Measurements from ENCODE around the gene CFAP299. TPM values are rescaled to one million over a fixed set of nuclear protein-coding genes. Genes with fewer than 3 reads are reported as not detected.

CFAP299 gene
- total and polyA plus RNA-seq, 2 experiments from 2014 or later = 0.24 to 1.4 TPM

GRCh38 chr4:80922941-80923340, 587.4 kb downstream of the CFAP299 start:
- TF ChIP-seq CTCF (IDR thresholded peaks at IDR 0.05; ENCODE audit: low read depth, low read length) = no peak
- no peak for DNase-seq (ENCODE audit: low read depth in 1 of 2, low spot score in 1 of 2)
- H3K4me1 ChIP-seq (ENCODE audit: low read depth) = no peaks in the 10 kb centered on the region
- no peaks in the 10 kb centered on the region for H3K36me3 ChIP-seq
- peaks cover 10% of the 10 kb centered on the region for H3K27me3 ChIP-seq
- H3K4me3 ChIP-seq = no peak overlapping the region
- no peaks in the 10 kb centered on the region for H3K9me3 ChIP-seq (ENCODE audit: low read depth)
- no peak overlapping the region for H3K27ac ChIP-seq

GRCh38 chr4:80925293-80925692, 589.8 kb downstream of the CFAP299 start:
- no peaks in the 10 kb centered on the region for H3K9me3 ChIP-seq (ENCODE audit: low read depth)
- no peaks in the 10 kb centered on the region for H3K36me3 ChIP-seq
- no peak overlapping the region for H3K27ac ChIP-seq
- no peak overlapping the region for H3K4me3 ChIP-seq
- peaks cover 10% of the 10 kb centered on the region for H3K27me3 ChIP-seq
- H3K4me1 ChIP-seq (ENCODE audit: low read depth) = no peaks in the 10 kb centered on the region
- no peak for DNase-seq (ENCODE audit: low read depth in 1 of 2, low spot score in 1 of 2)
- no peak for TF ChIP-seq CTCF (IDR thresholded peaks at IDR 0.05; ENCODE audit: low read depth, low read length)

GRCh38 chr4:80926446-80926845, 590.9 kb downstream of the CFAP299 start:
- Histone ChIP-seq H3K36me3 (no peaks in the 10 kb centered on the region), H3K9me3 (ENCODE audit: low read depth) (no peaks in the 10 kb centered on the region), H3K4me3 (no peak overlapping the region), H3K27me3 (peaks cover 10% of the 10 kb centered on the region), H3K27ac (no peak overlapping the region), H3K4me1 (ENCODE audit: low read depth) (no peaks in the 10 kb centered on the region)
- peak in 1 of 2 donors; percentile 24 for DNase-seq (ENCODE audit: low read depth in 1 of 2, low spot score in 1 of 2)
- TF ChIP-seq CTCF (IDR thresholded peaks at IDR 0.05; ENCODE audit: low read depth, low read length) = no peak

GRCh38 chr4:80926891-80927290, 591.4 kb downstream of the CFAP299 start:
- H3K27me3 ChIP-seq = peaks cover 10% of the 10 kb centered on the region
- H3K9me3 ChIP-seq (ENCODE audit: low read depth) = no peaks in the 10 kb centered on the region
- H3K27ac ChIP-seq = no peak overlapping the region
- no peak for DNase-seq (ENCODE audit: low read depth in 1 of 2, low spot score in 1 of 2)
- no peaks in the 10 kb centered on the region for H3K4me1 ChIP-seq (ENCODE audit: low read depth)
- no peak for TF ChIP-seq CTCF (IDR thresholded peaks at IDR 0.05; ENCODE audit: low read depth, low read length)
- no peak overlapping the region for H3K4me3 ChIP-seq
- no peaks in the 10 kb centered on the region for H3K36me3 ChIP-seq

GRCh38 chr4:80927420-80927819, 591.9 kb downstream of the CFAP299 start:
- H3K27me3 ChIP-seq = peaks cover 10% of the 10 kb centered on the region
- DNase-seq (ENCODE audit: low read depth in 1 of 2, low spot score in 1 of 2) = no peak
- H3K27ac ChIP-seq = no peak overlapping the region
- no peaks in the 10 kb centered on the region for H3K36me3 ChIP-seq
- no peak overlapping the region for H3K4me3 ChIP-seq
- H3K4me1 ChIP-seq (ENCODE audit: low read depth) = no peaks in the 10 kb centered on the region
- no peak for TF ChIP-seq CTCF (IDR thresholded peaks at IDR 0.05; ENCODE audit: low read depth, low read length)
- no peaks in the 10 kb centered on the region for H3K9me3 ChIP-seq (ENCODE audit: low read depth)

- Histone ChIP-seq H3K27me3 (no peaks in the 10 kb centered on the region), H3K4me3 (no peak overlapping the region), H3K36me3 (no peaks in the 10 kb centered on the region), H3K9me3 (ENCODE audit: low read depth) (no peaks in the 10 kb centered on the region), H3K27ac (no peak overlapping the region), H3K4me1 (ENCODE audit: low read depth) (no peaks in the 10 kb centered on the region)
- peak in 1 of 2 donors; percentile 32 for DNase-seq (ENCODE audit: low read depth in 1 of 2, low spot score in 1 of 2)
- no peak for TF ChIP-seq CTCF (IDR thresholded peaks at IDR 0.05; ENCODE audit: low read depth, low read length)
These were observed 596.1 kb downstream of the CFAP299 start for GRCh38 chr4:80931631-80932081.
